Neural cell (in vitro differentiated cells): ENCODE measurements around the gene RGS9.

Experiments used
- CTCF ChIP-seq: fragments of 450-650 bp; IDR thresholded peaks from 2 replicates; pipeline ENCODE4 v1.5.1; 2014; ENCODE audit warnings: antibody characterized with exemption, mild to moderate bottlenecking, moderate library complexity; ENCODE audit not compliant: poor library complexity, severe bottlenecking
- EP300 ChIP-seq: fragments of 450-650 bp; conservative IDR thresholded peaks from 2 replicates; pipeline ENCODE4 v1.6.1; 2014; ENCODE audit warnings: antibody characterized with exemption, mild to moderate bottlenecking, moderate library complexity; ENCODE audit not compliant: poor library complexity, severe bottlenecking
- EZH2 ChIP-seq: fragments of 200-600, 300-800 bp; shearing (Covaris generic), sonication (generic); IDR thresholded peaks from 2 replicates; pipeline ENCODE4 v1.6.1; 2014; ENCODE audit warnings: antibody characterized with exemption, low read length, borderline replicate concordance, mild to moderate bottlenecking; ENCODE audit not compliant: insufficient read depth, poor library complexity, severe bottlenecking
- MXI1 ChIP-seq: fragments of 450-650 bp; conservative IDR thresholded peaks from 2 replicates; pipeline ENCODE4 v1.6.1; 2014; ENCODE audit warnings: antibody characterized with exemption, mild to moderate bottlenecking; ENCODE audit not compliant: poor library complexity, severe bottlenecking
- POLR2AphosphoS5 ChIP-seq: IDR thresholded peaks from 2 replicates; pipeline ENCODE4 v1.6.1; 2012
- RAD21 ChIP-seq: fragments of 450-650 bp; conservative IDR thresholded peaks from 2 replicates; pipeline ENCODE4 v1.6.1; 2014; ENCODE audit warnings: antibody characterized with exemption, mild to moderate bottlenecking, moderate library complexity
- REST ChIP-seq: IDR thresholded peaks from 2 replicates; pipeline ENCODE4 v1.6.1; 2012; ENCODE audit warnings: borderline replicate concordance
- SMC3 ChIP-seq: fragments of 450-650 bp; conservative IDR thresholded peaks from 2 replicates; pipeline ENCODE4 v1.6.1; 2014; ENCODE audit warnings: antibody characterized with exemption, mild to moderate bottlenecking, moderate library complexity; ENCODE audit not compliant: poor library complexity
- TAF1 ChIP-seq: IDR thresholded peaks from 2 replicates; pipeline ENCODE4 v1.6.1; 2012; ENCODE audit warnings: low read depth

- TF ChIP-seq CTCF: no peak
- no peak for TF ChIP-seq MXI1
- no peak for TF ChIP-seq EZH2
- TF ChIP-seq RAD21: no peak
- no peak for TF ChIP-seq EP300
- TF ChIP-seq REST: no peak
- TF ChIP-seq TAF1: no peak
- no peak for TF ChIP-seq SMC3
- no peak for TF ChIP-seq POLR2AphosphoS5
Observed at GRCh38 chr17:65172496-65173136, 35.4 kb downstream of the RGS9 start.
